HepG2 (cell line): ENCODE results near the gene DCAF8. TPM values are rescaled to one million over a fixed set of nuclear protein-coding genes. Genes with fewer than 3 reads are reported as not detected.

Experiments used
- ATAC-seq: fragments of 200-7000 bp; cut with Tn5 transposase; 3 replicates; pipeline ENCODE4 v1.9.1; 2020; ENCODE audit warnings: mild to moderate bottlenecking, moderate library complexity
- BruUV-seq: library from RNA; stranded (reverse); fragments of 400-500 nt; replicated peaks from 2 replicates; lab custom pipeline; 2021; lab: Mats Ljungman, UMichigan
- CTCF ChIA-PET: fragments of 300-600 bp; formaldehyde crosslinking; extraction: SDS; loops from one replicate; lab custom pipeline; 2021; ENCODE audit warnings: low total read pairs, inconsistent platforms, low intra/inter-chr PET ratio; lab: Yijun Ruan, JAX
- POLR2A ChIA-PET: fragments of 350-600 bp; sonication (Branson Sonifier 250); formaldehyde crosslinking; loops from one replicate; lab custom pipeline; 2020; ENCODE audit warnings: antibody characterized with exemption, inconsistent platforms; lab: Yijun Ruan, JAX
- DNase-seq: peaks from one replicate; pipeline ENCODE4 v3.0.0-alpha.2; 2015; ENCODE audit warnings: low spot score
- FAIRE-seq: peaks from 3 replicates; lab custom pipeline; 2011; peaks lifted over from hg19 to GRCh38; lab: Jason Lieb, UNC
- H2AFZ ChIP-seq: one replicate; pipeline ENCODE4 v1.6.1; 2011; ENCODE audit warnings: low read length, inconsistent platforms
- H3K27ac ChIP-seq: fragments of 300-600 bp; 3 replicates; pipeline ENCODE4 v1.8.0; 2011; ENCODE audit warnings: mixed run types, mild to moderate bottlenecking, mixed read lengths, low read length, inconsistent platforms; ENCODE audit not compliant: insufficient read depth; ENCODE audit errors: extremely low read length
- H3K27me3 ChIP-seq, 2 experiments: fragments of 200-600 bp in 1 of 2; 2 replicates in 1 of 2; 3 replicates in 1 of 2; pipeline versions ENCODE4 v1.6.0 to v1.8.0; 2011; ENCODE audit warnings: low read length in 2 of 2, mild to moderate bottlenecking in 2 of 2, moderate library complexity in 2 of 2, inconsistent platforms in 1 of 2; ENCODE audit not compliant: insufficient read depth in 2 of 2, control insufficient read depth in 1 of 2
- H3K36me3 ChIP-seq, 2 experiments: fragments of 200-600 bp in 1 of 2; replicated peaks in 1 of 2; 2 replicates in 1 of 2; 3 replicates in 1 of 2; pipeline versions ENCODE4 v1.5.1 to v1.8.0; 2011; ENCODE audit warnings: low read length in 2 of 2, inconsistent platforms in 1 of 2; ENCODE audit not compliant: insufficient read depth in 2 of 2, control insufficient read depth in 1 of 2
- H3K4me1 ChIP-seq: 2 replicates; pipeline ENCODE4 v1.5.1; 2012; ENCODE audit warnings: low read length, inconsistent platforms; ENCODE audit not compliant: insufficient read depth
- H3K4me2 ChIP-seq: 2 replicates; pipeline ENCODE4 v1.6.0; 2011; ENCODE audit warnings: low read depth, low read length, inconsistent platforms
- H3K4me3 ChIP-seq, 3 experiments: fragments of 200-600 bp in 1 of 3; sonication (generic), shearing (Covaris generic) in 1 of 3; replicated peaks in 1 of 3; 2 replicates each; pipeline ENCODE4 v1.5.1; 2011 to 2016; ENCODE audit warnings: low read length in 3 of 3, inconsistent platforms in 2 of 3, low read depth in 2 of 3, mild to moderate bottlenecking in 2 of 3, control low read depth in 1 of 3, mixed read lengths in 1 of 3; ENCODE audit not compliant: insufficient read depth in 1 of 3
- H3K79me2 ChIP-seq: one replicate; pipeline ENCODE4 v1.6.1; 2011; ENCODE audit warnings: low read length, inconsistent platforms; ENCODE audit not compliant: insufficient read depth
- H3K9ac ChIP-seq: 2 replicates; pipeline ENCODE4 v1.6.0; 2011; ENCODE audit warnings: mild to moderate bottlenecking, low read depth, low read length, inconsistent platforms; ENCODE audit not compliant: insufficient read depth
- H3K9me3 ChIP-seq: 2 replicates; pipeline ENCODE4 v1.5.1; 2012; ENCODE audit warnings: mild to moderate bottlenecking, low read length
- H4K20me1 ChIP-seq: 2 replicates; pipeline ENCODE4 v1.6.0; 2011; ENCODE audit warnings: inconsistent platforms, mild to moderate bottlenecking, low read length, moderate library complexity; ENCODE audit not compliant: insufficient read depth
- AKAP8 ChIP-seq: sonication (generic); formaldehyde crosslinking; IDR thresholded peaks from 2 replicates; pipeline ENCODE4 v1.5.1; 2020; ENCODE audit warnings: mild to moderate bottlenecking, missing genetic modification reagents
- BORCS8-MEF2B ChIP-seq: sonication (generic); formaldehyde crosslinking; IDR thresholded peaks from 2 replicates; pipeline ENCODE4 v1.8.0; 2022; ENCODE audit warnings: mild to moderate bottlenecking, missing genetic modification reagents
- ERF ChIP-seq: IDR thresholded peaks from 2 replicates; pipeline ENCODE4 v1.6.1; 2018; ENCODE audit warnings: missing biosample characterization, missing genetic modification reagents
- GPN1 ChIP-seq: sonication (generic); formaldehyde crosslinking; IDR thresholded peaks from 2 replicates; pipeline ENCODE4 v1.5.1; 2020; ENCODE audit warnings: missing genetic modification reagents, borderline replicate concordance
- HOXA9 ChIP-seq: sonication (generic); formaldehyde crosslinking; IDR thresholded peaks from 2 replicates; pipeline ENCODE4 v1.8.1; 2022; ENCODE audit warnings: missing genetic modification reagents, mild to moderate bottlenecking, moderate library complexity, borderline replicate concordance
- MLX ChIP-seq: IDR thresholded peaks from 2 replicates; pipeline ENCODE4 v1.6.1; 2016
- NFE2L2 ChIP-seq: fragments of 150-350 bp; IDR thresholded peaks from 2 replicates; pipeline ENCODE4 v1.6.1; 2014; ENCODE audit warnings: low read length
- PAX8 ChIP-seq: sonication (generic); formaldehyde crosslinking; IDR thresholded peaks from 2 replicates; pipeline ENCODE4 v1.8.0; 2022; ENCODE audit warnings: mild to moderate bottlenecking, missing genetic modification reagents, borderline replicate concordance
- RFX1 ChIP-seq: fragments of 450-650 bp; IDR thresholded peaks from 2 replicates; pipeline ENCODE4 v1.6.1; 2017
- RFX5 ChIP-seq: IDR thresholded peaks from 2 replicates; pipeline ENCODE4 v1.6.1; 2011; ENCODE audit warnings: low read depth, low read length, improper control_type of control experiment
- ZFYVE20 ChIP-seq: sonication (generic); formaldehyde crosslinking; IDR thresholded peaks from 2 replicates; pipeline ENCODE4 v1.8.0; 2023; ENCODE audit warnings: low read depth, mild to moderate bottlenecking, moderate library complexity, missing genetic modification reagents, borderline replicate concordance
- ZNF382 ChIP-seq: sonication (generic); formaldehyde crosslinking; IDR thresholded peaks from 2 replicates; pipeline ENCODE4 v1.5.0; 2020; ENCODE audit warnings: missing genetic modification reagents, mild to moderate bottlenecking, borderline replicate concordance
- ZNF589 ChIP-seq: sonication (generic); formaldehyde crosslinking; conservative IDR thresholded peaks from 2 replicates; pipeline ENCODE4 v1.8.0; 2022; ENCODE audit warnings: mild to moderate bottlenecking, moderate library complexity, missing genetic modification reagents
- ZNF841 ChIP-seq: sonication (generic); formaldehyde crosslinking; IDR thresholded peaks from 2 replicates; pipeline ENCODE4 v1.8.1; 2023; ENCODE audit warnings: missing genetic modification reagents, borderline replicate concordance
- ZNF879 ChIP-seq: sonication (generic); formaldehyde crosslinking; IDR thresholded peaks from 2 replicates; pipeline ENCODE4 v1.8.1; 2023; ENCODE audit warnings: missing genetic modification reagents
- in situ Hi-C: cut with HindIII; loops from 2 replicates; pipeline ENCODE4 v1.10.0; 2017; ENCODE audit warnings: low pct_unique_long_range_greater_than_20kb; ENCODE audit not compliant: extremely low pct_ligation_motif_present
- intact Hi-C: fragments of 100-400 bp; cut with micrococcal nuclease; formaldehyde crosslinking; loops from one replicate; pipeline ENCODE4 v1.10.0; 2022; ENCODE audit not compliant: unreplicated experiment
- polyA plus RNA-seq, 8 experiments: library from polyadenylated mRNA; depleted of rRNA in 3 of 8; stranded (reverse) in 7 of 8; unstranded in 1 of 8; fragments of >200 nt; fragmentation: Illumina TruSeq in 4 of 8; extraction: Trizol in 4 of 8; gene quantifications; 2 replicates each; pipeline versions ENCODE4 v1.2.1 to v1.2.3, GENCODE V29; 2011 to 2016; ENCODE audit warnings: low read depth in 4 of 8, missing spikeins in 1 of 8, mixed read lengths in 1 of 8; ENCODE audit not compliant: insufficient read depth in 1 of 8
- total RNA-seq, 5 experiments: library from RNA; depleted of rRNA; stranded (reverse); fragments of >200 nt; fragmentation: Illumina TruSeq; extraction: Trizol; gene quantifications; 2 replicates each; pipeline ENCODE4 v1.2.3, GENCODE V29; 2016; ENCODE audit warnings: low read depth in 1 of 5
- TF ChIP-seq, protein P1 (sequence below): sonication (generic); formaldehyde crosslinking; IDR thresholded peaks from 2 replicates; pipeline ENCODE4 v1.5.1; 2020; ENCODE audit warnings: mild to moderate bottlenecking, missing genetic modification reagents, borderline replicate concordance
- TF ChIP-seq, protein P2 (sequence below): sonication (generic); formaldehyde crosslinking; IDR thresholded peaks from 2 replicates; pipeline ENCODE4 v1.5.0; 2020; ENCODE audit warnings: missing genetic modification reagents, mild to moderate bottlenecking, borderline replicate concordance

Gene DCAF8
- total and polyA plus RNA-seq, 2 of the 13 experiments (the other 11 are each of a cell fraction or from before 2014, with no cell fraction given): 73.4 to 79.8 TPM

GRCh38 chr1:160193091-160193819 is 69.1 kb downstream of the DCAF8 start (continued):
- TF ChIP-seq ZNF589 (CRISPR knock-in tag) (no peak), ERF (CRISPR knock-in tag) (no peak), NFE2L2 (no peak)
- TF ChIP-seq, protein P1, sequence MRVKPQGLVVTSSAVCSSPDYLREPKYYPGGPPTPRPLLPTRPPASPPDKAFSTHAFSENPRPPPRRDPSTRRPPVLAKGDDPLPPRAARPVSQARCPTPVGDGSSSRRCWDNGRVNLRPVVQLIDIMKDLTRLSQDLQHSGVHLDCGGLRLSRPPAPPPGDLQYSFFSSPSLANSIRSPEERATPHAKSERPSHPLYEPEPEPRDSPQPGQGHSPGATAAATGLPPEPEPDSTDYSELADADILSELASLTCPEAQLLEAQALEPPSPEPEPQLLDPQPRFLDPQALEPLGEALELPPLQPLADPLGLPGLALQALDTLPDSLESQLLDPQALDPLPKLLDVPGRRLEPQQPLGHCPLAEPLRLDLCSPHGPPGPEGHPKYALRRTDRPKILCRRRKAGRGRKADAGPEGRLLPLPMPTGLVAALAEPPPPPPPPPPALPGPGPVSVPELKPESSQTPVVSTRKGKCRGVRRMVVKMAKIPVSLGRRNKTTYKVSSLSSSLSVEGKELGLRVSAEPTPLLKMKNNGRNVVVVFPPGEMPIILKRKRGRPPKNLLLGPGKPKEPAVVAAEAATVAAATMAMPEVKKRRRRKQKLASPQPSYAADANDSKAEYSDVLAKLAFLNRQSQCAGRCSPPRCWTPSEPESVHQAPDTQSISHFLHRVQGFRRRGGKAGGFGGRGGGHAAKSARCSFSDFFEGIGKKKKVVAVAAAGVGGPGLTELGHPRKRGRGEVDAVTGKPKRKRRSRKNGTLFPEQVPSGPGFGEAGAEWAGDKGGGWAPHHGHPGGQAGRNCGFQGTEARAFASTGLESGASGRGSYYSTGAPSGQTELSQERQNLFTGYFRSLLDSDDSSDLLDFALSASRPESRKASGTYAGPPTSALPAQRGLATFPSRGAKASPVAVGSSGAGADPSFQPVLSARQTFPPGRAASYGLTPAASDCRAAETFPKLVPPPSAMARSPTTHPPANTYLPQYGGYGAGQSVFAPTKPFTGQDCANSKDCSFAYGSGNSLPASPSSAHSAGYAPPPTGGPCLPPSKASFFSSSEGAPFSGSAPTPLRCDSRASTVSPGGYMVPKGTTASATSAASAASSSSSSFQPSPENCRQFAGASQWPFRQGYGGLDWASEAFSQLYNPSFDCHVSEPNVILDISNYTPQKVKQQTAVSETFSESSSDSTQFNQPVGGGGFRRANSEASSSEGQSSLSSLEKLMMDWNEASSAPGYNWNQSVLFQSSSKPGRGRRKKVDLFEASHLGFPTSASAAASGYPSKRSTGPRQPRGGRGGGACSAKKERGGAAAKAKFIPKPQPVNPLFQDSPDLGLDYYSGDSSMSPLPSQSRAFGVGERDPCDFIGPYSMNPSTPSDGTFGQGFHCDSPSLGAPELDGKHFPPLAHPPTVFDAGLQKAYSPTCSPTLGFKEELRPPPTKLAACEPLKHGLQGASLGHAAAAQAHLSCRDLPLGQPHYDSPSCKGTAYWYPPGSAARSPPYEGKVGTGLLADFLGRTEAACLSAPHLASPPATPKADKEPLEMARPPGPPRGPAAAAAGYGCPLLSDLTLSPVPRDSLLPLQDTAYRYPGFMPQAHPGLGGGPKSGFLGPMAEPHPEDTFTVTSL (CRISPR knock-in tag): no peak
- TF ChIP-seq, all 625 proteins: peak for 123

DNA sequence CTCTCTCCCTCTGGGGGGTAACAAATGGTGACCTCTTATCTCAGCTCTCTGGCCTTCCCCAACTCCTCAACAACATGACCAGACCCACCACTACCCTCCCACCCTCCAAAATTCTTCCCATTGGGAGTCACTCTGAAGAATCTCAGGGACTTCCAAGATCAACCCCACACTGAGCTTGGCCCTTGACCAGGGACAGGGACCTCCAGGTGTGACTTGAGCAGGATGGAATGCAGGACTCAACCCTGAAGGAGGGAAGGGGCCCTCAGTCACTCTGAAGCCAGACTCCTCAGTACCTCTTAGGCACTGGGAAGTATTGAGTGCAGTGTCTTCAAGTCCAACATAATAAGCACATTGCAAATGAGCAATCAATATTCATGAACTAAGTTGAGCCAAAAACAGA is 70.1 kb downstream of the DCAF8 start:
- POLR2A ChIA-PET: no interaction called here
- CTCF ChIA-PET: interaction anchor here (1.6 to 2.0 kb wide), 4 partner anchors 27 to 184 kb away, joined by 8 to 13 read pairs (median 12); no protein-coding TSS in a partner anchor
- BruUV-seq: no TSS peak
- no peak for TF ChIP-seq MLX (CRISPR knock-in tag)
- no peak for TF ChIP-seq RFX5
- no peak for TF ChIP-seq RFX1
- no peak for TF ChIP-seq ZNF382
- TF ChIP-seq GPN1 (CRISPR knock-in tag): no peak
- TF ChIP-seq BORCS8-MEF2B (CRISPR knock-in tag): no peak
- TF ChIP-seq AKAP8 (CRISPR knock-in tag): no peak
- no peak for TF ChIP-seq ZFYVE20 (CRISPR knock-in tag)
- TF ChIP-seq, protein P2, sequence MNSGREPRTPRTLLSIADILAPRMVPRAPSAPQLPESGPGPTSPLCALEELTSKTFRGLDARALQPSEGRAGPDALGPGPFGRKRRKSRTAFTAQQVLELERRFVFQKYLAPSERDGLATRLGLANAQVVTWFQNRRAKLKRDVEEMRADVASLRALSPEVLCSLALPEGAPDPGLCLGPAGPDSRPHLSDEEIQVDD (CRISPR knock-in tag): no peak
- TF ChIP-seq PAX8 (CRISPR knock-in tag): no peak
- TF ChIP-seq ZNF879: no peak
- no peak for TF ChIP-seq HOXA9
- TF ChIP-seq ZNF841 (CRISPR knock-in tag): no peak

More for the DNA sequence above, 70.1 kb downstream of the DCAF8 start:
- no peak for DNase-seq
- intact Hi-C loops (loop anchor here (10.0 kb wide), 1 partner anchor 183 kb away; no protein-coding TSS in a partner anchor), in situ Hi-C loops (loop anchor here (5.0 kb wide), 2 partner anchors 60 to 100 kb away; no protein-coding TSS in a partner anchor)
- Histone ChIP-seq H3K9me3 (no peaks in the 10 kb centered on the region), H2AFZ (no peak overlapping the region), H4K20me1 (no peaks in the 10 kb centered on the region), H3K4me2 (no peak overlapping the region), H3K27me3 (peaks cover 1 to 24% of the 10 kb centered on the region in 2 experiments; a peak in 3 of 5 replicates), H3K27ac (no peak overlapping the region), H3K79me2 (no peaks in the 10 kb centered on the region), H3K36me3 (no peaks in the 10 kb centered on the region), H3K9ac (no peak overlapping the region), H3K4me1 (peaks cover 39% of the 10 kb centered on the region), H3K4me3 (no peak overlapping the region)
- ATAC-seq: no peak
- FAIRE-seq: no peak
